GM18526 (cell line): Measurements from ENCODE around the gene MLH1.

Experiments
- POLR2A ChIP-seq: IDR thresholded peaks from 3 replicates; pipeline ENCODE4 v1.6.1; 2011; ENCODE audit not compliant: insufficient read length; ENCODE audit errors: extremely low read depth

MLH1 gene

DNA sequence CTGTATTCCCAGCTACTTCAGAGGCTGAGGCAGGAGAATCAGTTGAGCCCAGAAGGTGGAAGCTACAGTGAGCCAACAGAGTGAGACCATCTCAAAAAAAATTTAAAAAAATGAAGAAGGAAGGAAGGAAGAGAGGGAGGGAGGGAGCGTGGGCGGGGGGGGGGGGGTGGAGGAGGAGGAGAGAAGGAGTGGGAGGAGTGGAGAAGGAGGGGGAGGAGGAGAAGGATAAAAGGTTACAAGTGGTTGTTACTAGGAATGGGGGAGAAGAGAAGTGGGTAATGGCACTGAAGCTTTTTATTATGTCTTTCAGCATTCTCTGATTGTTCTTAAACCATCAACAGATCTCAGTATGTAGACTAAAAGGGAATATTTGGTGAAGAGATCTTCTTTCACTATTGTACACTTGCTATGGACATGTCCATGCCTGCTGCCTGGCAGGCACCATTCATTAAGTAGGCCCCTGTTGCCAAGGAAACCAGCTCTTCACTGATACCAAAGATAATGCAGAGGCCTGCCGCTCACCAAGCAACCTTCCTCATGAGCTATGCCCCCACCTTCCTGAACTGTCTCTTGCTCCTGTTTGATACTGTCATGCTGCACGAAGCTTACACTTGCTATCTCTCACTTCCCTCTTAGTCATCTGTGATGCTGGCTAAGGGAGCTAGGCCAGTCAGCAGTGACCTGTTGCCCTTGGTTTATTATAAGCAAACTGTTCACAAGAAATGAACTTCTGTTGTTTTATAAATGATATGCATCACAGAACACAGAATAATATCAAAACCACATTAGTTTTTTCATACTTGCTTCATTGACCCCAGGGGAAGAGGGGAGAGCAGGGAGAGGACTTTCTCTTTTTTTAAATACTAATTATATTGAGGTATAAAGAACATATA, 23.5 kb upstream of the MLH1 start:
- TF ChIP-seq POLR2A, result no peak

DNA sequence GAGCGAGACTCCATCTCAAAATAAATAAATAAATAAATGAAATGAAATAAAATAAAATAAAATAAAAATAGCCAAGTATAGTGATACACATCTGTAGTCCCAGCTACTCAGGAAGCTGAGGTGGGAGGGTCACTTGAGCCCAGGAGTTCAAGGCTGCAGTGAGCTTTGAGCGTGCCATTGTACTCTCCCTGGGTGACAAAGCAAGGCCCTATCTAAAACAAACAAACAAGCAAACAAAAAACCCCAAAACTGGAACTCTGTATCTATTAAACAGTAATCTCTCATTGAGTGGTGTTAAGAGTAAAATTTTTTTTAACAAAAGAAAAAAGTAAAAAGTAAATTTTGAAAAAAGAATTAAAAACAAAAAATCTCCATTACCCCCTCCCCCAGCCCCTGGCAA, 21.2 kb upstream of the MLH1 start:
- no peak for TF ChIP-seq POLR2A

DNA sequence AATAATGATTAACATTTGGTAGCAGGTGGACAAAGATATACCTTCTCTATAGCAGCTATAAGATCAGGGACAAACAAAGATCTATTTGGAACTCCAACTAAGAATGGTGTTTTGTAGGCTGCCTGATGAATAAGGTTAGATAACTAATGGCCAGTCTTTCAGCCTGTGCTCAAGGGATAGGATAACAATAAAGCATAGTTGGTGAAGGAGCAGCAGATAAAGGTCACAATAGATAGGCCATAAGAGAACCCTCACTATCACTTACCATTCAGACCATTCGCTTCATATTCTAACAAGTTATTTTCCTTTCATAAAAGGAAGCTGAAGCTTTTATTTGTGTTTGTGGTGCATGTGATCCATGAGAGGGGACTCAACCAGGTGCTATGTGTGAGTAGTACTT, 20.2 kb upstream of the MLH1 start:
- TF ChIP-seq POLR2A, result no peak

DNA sequence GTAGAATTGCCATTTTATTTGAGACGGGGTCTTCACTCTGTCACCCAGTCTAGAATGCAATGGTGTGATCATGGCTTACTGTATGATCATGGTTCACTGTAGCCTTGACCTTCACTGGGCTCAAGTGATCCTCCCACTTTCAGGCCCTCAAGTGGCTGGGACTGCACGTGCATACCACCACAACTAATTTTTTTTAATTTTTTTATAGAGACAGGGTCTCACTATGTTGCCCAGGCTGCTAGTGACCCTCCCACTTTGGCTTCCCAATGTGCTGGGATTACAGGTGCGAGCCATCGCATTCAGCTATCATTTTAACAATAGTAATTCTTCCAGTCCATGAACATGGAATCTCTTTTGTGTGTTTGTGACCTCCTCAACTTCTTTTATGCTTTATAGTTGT, 12.3 kb upstream of the MLH1 start:
- no peak for TF ChIP-seq POLR2A

DNA sequence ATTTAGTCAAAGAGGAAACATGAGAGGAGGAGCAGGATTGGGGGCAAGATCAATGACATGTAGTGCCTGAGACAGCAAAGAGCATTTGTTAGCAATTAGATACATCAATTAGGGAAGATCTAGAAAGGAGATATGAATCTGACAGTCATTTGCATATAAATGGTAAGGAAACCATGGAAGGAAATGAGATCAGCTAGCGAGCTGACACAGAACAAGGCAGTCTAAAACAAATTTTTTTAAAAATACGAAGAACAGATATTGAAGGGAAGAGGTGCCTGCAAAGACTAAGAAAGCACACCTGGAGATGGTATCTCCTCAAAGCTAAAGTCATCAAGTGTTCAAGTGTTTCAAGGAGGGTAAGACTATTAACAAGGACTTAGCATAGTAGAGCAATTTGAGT, 5.0 kb upstream of the MLH1 start:
- TF ChIP-seq POLR2A, result no peak

DNA sequence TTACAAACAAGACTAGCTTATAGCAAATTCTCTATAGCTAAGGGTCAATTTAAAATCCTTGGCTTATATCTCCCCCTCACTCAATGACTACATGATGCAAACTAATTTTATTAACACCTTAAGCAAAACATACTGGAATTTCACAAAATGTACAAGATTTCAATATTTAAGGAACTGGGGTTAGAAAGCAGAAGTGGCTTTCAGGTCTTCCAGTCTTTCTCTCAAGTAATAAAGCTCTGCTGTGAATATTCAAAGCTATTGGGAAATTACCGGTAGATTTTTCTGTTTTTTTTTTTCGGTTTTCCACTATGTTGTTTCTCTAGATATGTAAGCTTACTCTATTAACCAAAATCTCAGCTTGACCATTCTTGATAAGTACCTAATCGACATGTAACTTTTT, 4.3 kb upstream of the MLH1 start:
- TF ChIP-seq POLR2A, result no peak

DNA sequence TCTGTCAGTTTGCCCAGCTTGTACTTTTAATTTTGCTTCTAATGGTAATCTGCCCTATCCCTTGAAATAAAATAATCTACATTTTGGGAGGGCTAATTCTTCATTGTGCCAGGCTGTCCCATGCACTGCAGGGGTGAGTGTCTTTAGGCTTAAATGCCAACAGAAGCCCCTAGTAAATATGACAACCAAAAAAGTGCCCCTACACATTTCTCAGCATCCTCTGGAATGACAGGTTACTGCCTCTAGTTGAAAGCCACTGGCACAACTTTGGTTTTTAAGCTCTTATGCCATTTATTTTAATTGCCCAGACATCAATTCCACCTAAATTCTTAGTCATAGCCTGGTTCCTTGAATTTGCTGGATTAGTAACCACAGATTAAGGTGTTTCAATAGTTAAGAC, 3.8 kb upstream of the MLH1 start:
- no peak for TF ChIP-seq POLR2A

DNA sequence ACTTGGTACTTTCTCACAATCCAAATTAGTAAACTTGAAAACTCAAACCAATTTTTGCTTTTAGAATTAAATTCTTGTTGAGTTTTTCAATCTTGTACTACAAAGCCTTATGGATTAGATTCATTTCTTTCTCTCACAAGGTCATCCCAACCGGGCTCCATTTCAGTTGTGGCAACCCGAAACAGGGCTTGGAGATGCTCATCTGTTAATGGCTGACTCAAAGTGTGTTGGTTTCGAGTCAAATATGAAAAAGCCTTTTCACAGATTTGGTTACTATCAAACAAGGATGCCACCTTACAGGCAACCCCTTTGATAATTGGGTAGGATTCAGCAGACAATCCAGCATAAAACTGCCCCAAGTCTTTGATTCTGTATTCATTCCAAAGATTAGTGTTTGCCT, 2.2 kb upstream of the MLH1 start:
- no peak for TF ChIP-seq POLR2A

DNA sequence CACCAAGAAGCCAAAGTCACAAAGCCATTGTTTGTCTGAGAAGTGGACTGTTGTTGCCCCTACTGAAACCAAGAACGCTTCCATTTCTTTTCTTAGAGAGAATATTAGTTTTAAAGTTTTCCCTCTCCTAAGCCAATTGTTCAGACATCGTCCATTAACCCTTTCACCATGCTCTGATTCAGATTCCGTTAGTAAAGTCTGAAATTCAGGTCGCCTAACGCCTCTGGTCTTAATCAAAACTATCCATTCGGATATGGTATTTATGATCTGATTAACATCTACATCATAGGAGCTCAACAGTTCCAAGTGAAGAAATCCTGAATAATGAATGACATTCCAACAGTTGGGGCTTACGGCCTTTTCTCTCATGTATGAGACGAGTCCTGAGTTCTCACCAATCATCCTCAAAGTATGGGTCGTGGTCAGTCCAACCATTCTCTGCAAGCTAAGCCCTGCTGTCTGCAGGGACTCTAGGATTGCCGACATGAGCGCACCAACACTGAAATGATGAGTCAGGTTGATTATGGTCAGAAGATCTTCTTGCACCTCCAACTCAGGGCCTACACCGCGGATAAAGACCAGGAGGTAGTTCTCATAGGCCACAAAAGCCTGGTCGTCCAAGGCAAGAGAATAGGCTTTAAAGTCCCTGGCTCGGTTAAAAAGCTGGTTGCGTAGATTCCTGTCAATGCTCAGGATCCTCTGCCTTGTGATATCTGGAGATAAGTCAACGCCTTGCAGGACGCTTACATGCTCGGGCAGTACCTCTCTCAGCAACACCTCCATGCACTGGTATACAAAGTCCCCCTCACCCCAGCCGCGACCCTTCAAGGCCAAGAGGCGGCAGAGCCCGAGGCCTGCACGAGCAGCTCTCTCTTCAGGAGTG, 1.2 kb upstream of the MLH1 start:
- no peak for TF ChIP-seq POLR2A

DNA sequence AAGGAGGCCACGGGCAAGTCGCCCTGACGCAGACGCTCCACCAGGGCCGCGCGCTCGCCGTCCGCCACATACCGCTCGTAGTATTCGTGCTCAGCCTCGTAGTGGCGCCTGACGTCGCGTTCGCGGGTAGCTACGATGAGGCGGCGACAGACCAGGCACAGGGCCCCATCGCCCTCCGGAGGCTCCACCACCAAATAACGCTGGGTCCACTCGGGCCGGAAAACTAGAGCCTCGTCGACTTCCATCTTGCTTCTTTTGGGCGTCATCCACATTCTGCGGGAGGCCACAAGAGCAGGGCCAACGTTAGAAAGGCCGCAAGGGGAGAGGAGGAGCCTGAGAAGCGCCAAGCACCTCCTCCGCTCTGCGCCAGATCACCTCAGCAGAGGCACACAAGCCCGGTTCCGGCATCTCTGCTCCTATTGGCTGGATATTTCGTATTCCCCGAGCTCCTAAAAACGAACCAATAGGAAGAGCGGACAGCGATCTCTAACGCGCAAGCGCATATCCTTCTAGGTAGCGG, 452 bp upstream of the MLH1 start, which contains the start of gene EPM2AIP1:
Gene EPM2AIP1 (minus strand): TSS at position 326 of the 520 bp plus-strand sequence. CDS start 54 bp downstream, at position 272.
- peak; percentile 94 for TF ChIP-seq POLR2A

DNA sequence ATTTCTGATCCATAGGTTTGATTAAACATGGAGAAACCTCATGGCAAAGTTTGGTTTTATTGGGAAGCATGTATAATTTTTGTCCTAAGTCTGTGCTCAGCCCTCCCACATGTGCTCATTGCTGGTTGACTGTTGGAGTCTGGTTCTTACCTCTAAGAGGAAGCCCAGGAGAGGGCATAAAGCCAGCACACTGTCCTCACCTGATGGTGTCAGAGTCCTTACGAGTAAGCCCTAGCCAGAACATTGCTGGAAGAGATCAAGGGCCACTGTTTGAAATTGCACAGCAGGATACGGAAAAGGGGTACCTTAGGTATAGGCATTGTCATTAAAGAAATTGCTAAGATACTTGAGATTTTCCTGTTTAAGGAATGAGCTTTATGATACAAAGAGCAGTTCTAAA, 21.3 kb downstream of the MLH1 start:
- no peak for TF ChIP-seq POLR2A

DNA sequence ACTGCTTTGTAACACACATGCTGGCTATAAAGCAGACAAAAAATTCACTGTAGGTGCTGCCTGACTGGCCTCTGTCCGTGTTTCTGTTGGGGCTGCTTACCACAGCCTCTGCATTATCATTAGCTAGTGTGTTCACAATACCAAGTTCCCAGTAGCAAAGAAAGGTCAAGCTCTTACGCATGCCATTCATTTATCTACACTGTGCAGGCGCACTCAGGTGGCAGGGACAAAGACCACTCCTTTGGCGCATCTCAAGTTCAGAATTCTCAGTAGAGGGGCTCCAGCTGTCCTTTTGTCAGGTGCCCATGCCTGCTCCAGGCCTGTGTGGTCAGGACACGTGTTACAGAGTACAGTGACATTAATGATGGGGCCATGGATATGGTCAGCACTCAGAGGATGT, 22.3 kb downstream of the MLH1 start:
- TF ChIP-seq POLR2A, result no peak

DNA sequence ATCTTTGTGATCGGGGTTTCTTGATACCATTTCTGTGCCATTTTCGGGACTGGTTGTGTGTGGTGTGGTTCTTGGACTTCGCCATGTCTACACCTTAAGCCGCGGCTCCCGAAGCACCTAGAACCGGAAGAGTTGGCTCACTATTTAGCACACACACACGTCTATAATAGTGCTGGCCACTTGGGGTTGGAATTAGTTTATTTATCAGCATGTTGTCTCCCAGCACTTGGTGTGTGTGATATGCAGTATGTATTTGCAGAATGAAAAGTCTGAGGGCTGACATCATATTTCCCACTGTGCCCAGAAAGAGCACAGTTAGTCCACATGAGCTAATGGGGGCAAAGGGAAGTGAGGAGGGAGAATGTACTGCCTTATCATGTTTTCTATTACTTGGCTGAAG, 23.6 kb downstream of the MLH1 start:
- TF ChIP-seq POLR2A, result no peak

DNA sequence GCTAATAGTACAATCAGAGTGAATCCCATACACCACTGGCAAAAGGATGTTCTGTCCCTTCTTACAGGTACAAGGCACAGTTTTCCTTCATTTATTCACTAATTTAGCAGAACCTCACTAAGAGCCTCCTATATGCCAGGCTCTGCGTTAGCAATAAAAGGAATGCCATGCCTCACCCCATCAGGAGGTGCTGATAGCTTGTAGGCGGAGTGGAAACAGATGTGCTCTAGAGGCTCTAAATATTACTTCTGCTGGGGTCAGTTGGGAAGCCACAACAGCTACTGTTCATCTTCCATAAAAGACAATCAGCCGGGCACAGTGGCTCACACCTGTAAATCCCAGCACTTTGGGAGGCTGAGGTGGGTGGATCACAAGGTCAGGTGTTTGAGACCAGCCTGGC, 24.4 kb downstream of the MLH1 start:
- no peak for TF ChIP-seq POLR2A

DNA sequence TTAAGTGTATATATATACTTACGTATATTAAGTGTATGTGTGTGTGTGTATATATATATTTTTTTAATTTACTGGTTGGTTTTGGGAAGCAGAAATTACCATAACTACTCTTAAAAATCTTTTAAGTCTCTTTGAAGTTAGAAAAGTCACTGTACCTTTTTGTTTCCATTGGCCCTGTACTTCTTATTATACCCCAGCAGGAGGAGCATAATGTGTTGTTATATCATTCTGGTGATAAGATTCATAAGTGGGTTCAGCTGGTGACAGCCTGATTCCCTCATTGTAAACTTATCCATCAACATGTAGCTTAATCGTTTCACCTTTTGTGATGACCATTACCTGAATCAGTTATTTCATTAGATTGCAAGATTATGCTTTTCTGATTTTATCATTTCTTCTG, 30.8 kb downstream of the MLH1 start:
- no peak for TF ChIP-seq POLR2A
